Right lobe of liver (tissue), 4 donors: Measurements from ENCODE around the gene EIF2B1.

Source experiments
- POLR2A ChIP-seq: fragments of 450-650 bp; IDR thresholded peaks from one replicate; pipeline ENCODE4 v1.6.1; 2017; ENCODE audit warnings: antibody characterized with exemption, mild to moderate bottlenecking
- TF ChIP-seq, protein P1 (sequence below), 4 donors: fragments of 200-600 bp in 3 of 4; fragments of 450-650 bp in 1 of 4; IDR thresholded peaks; one replicate each; pipeline versions ENCODE4 v1.5.1 to v1.8.0; 2016 to 2022; ENCODE audit warnings: antibody characterized with exemption in 4 of 4, mild to moderate bottlenecking in 2 of 4
- donor health status: DM: no; HTN: no; CAD: no.
- donor health status: DM: no; HTN: no; CAD: no.
- donor health status: DM: no; HTN: yes; CAD: no.

DNA sequence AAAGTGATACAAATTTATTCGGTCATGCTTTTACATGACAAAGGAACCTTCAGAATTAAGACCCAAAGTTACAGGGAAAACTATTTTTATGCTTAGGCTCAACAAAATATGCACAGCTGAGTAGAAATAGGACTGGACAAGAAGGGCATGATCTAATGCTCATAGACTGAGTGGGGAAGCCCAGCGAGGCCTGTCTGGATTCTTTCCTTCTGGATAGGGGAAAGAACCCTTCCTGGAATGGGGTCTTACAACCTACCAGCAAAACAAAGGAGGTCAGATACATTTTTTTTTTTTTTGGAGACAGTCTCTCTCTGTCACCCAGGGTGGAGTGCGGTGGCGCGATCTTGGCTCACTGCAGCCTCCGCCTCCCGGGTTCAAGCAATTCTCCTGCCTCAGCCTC, 33.8 kb downstream of the EIF2B1 start:
- TF ChIP-seq, protein P1, sequence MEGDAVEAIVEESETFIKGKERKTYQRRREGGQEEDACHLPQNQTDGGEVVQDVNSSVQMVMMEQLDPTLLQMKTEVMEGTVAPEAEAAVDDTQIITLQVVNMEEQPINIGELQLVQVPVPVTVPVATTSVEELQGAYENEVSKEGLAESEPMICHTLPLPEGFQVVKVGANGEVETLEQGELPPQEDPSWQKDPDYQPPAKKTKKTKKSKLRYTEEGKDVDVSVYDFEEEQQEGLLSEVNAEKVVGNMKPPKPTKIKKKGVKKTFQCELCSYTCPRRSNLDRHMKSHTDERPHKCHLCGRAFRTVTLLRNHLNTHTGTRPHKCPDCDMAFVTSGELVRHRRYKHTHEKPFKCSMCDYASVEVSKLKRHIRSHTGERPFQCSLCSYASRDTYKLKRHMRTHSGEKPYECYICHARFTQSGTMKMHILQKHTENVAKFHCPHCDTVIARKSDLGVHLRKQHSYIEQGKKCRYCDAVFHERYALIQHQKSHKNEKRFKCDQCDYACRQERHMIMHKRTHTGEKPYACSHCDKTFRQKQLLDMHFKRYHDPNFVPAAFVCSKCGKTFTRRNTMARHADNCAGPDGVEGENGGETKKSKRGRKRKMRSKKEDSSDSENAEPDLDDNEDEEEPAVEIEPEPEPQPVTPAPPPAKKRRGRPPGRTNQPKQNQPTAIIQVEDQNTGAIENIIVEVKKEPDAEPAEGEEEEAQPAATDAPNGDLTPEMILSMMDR (IDR thresholded peaks at IDR 0.05), result no peak
- no peak for TF ChIP-seq POLR2A
